ENCODE data around the gene ARL3. TPM values are rescaled to one million over a fixed set of nuclear protein-coding genes. Genes with fewer than 3 reads are reported as not detected.

Gene ARL3
- total and polyA plus RNA-seq, 2 of the 4 experiments (the other 2 are of a cell fraction), result 5.0 to 14.3 TPM

DNA sequence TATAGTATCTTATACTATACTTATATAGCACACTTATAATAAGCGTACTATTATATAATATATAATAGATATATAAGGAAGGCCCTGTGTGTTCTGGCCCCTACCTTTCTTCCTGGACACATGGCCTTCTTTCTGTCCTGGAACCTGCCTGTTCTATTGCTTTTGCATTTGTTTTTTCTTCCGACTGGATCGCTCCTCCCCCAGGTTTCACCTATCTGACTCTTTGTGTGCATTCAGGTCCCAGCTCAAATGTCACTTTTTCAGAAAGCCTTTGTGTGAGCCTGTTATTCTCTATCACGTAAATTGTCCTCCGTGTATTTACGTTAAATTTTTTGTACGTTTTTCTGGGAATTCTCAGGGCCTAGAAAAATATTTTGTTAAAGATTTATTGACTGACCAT, 72.8 kb downstream of the ARL3 start:
- no peak for DNase-seq
- BruUV-seq (replicated peaks), result no TSS peak
- peaks cover 0 to 7% of the 10 kb centered on the region in 2 experiments; a peak in 2 of 4 replicates for H3K79me1 ChIP-seq (ENCODE audit: low read depth in 1 of 2, low read length in 2 of 2)

More for the DNA sequence above, 72.8 kb downstream of the ARL3 start:
- no peak overlapping the region; the same call in 1 of the 2 replicates for H3K56ac ChIP-seq (ENCODE audit: extremely low read depth, insufficient read depth, low read length)
- WGBS, 2 experiments (ENCODE audit: extremely low coverage in 2 of 2, insufficient read length in 1 of 2), result 30% methylated on average over 2 of the region's 7 CpGs; no CpG with 5 or more reads in 1 of the 2 experiments
- no peaks in the 10 kb centered on the region for H3K9me1 ChIP-seq (ENCODE audit: insufficient read depth, low read length)
- in situ Hi-C loops (cut with MboI; ENCODE audit: low sequenced_read_pairs), result no loop called here
- no peaks in the 10 kb centered on the region for H3K27me3 ChIP-seq (ENCODE audit: control insufficient read depth, insufficient read depth, low read length)
- peak overlapping the region; percentile 22; the same call in 1 of the 2 replicates for H4K91ac ChIP-seq (ENCODE audit: insufficient read depth, low read depth, low read length)
- no peaks in the 10 kb centered on the region for H3K4me1 ChIP-seq (ENCODE audit: control insufficient read depth, insufficient read depth, low read length)
- H2AFZ ChIP-seq (replicated peaks; ENCODE audit: low read length, poor library complexity), result no peak overlapping the region
- peaks cover 20% of the 10 kb centered on the region for H4K20me1 ChIP-seq (ENCODE audit: insufficient read depth, low read length)
- TF ChIP-seq, protein P1, sequence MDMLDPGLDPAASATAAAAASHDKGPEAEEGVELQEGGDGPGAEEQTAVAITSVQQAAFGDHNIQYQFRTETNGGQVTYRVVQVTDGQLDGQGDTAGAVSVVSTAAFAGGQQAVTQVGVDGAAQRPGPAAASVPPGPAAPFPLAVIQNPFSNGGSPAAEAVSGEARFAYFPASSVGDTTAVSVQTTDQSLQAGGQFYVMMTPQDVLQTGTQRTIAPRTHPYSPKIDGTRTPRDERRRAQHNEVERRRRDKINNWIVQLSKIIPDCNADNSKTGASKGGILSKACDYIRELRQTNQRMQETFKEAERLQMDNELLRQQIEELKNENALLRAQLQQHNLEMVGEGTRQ (IDR thresholded peaks at IDR 0.05; ENCODE audit: low read depth, low read length), result no peak
- TF ChIP-seq CHD1 (IDR thresholded peaks at IDR 0.05; ENCODE audit: low read depth, low read length), result no peak
- TF ChIP-seq MAZ (IDR thresholded peaks at IDR 0.05; ENCODE audit: borderline replicate concordance, low read depth, low read length), result no peak
- no peak for TF ChIP-seq RFX5 (IDR thresholded peaks at IDR 0.05; ENCODE audit: low read depth, low read length)
- 0 out of 2 replicates have a peak overlapping the region, but pooled peaks have one; percentile 39 for H3K9ac ChIP-seq (ENCODE audit: low read depth, low read length)
- no peaks in the 10 kb centered on the region for H3K9me3 ChIP-seq (ENCODE audit: control insufficient read depth, insufficient read depth, low read length)
- intact Hi-C loops (cut with micrococcal nuclease), result loop anchor here (10.0 kb wide), 1 partner anchor 247 kb away; the partner anchor contains the start of gene NFKB2
- no peak overlapping the region for H3K18ac ChIP-seq (ENCODE audit: low read depth, low read length)
- H3K4me2 ChIP-seq (ENCODE audit: low read depth, low read length), result peak overlapping the region; percentile 92
- peak overlapping the region; percentile 82 to 98 for H4K8ac ChIP-seq (ENCODE audit: low read depth in 2 of 2, low read length in 2 of 2)
- no peak overlapping the region for H2BK15ac ChIP-seq (ENCODE audit: low read depth, low read length)
- peaks cover 3% of the 10 kb centered on the region; the same call in 1 of the 2 replicates for H3K36me3 ChIP-seq (ENCODE audit: control insufficient read depth, insufficient read depth, low read length)
- no peak overlapping the region for H2AK9ac ChIP-seq (replicated peaks; ENCODE audit: low read depth, low read length, poor library complexity)
- H3K27ac ChIP-seq (ENCODE audit: insufficient read depth, low read length), result peak overlapping the region; percentile 56; the same call in 1 of the 2 replicates
- peak overlapping the region; percentile 64 for H2BK5ac ChIP-seq (ENCODE audit: low read depth, low read length, poor library complexity, severe bottlenecking)
- H2AK5ac ChIP-seq (ENCODE audit: low read depth, low read length), result no peak overlapping the region
- H3K4ac ChIP-seq (ENCODE audit: low read depth, low read length), result peak overlapping the region; percentile 47; the same call in 1 of the 2 replicates
- peak overlapping the region; percentile 43; the same call in 1 of the 2 replicates for H3K23ac ChIP-seq (ENCODE audit: low read depth, low read length)
- POLR2A ChIA-PET (ENCODE audit: unreplicated experiment), result no interaction called here
- no peak overlapping the region for H3K4me3 ChIP-seq (ENCODE audit: insufficient read depth, low read depth, low read length)
- CTCF ChIA-PET, result interaction anchor here (1.0 kb wide), 1 partner anchor 9 kb away, joined by 3 read pairs; no protein-coding TSS in a partner anchor
- H2BK20ac ChIP-seq (ENCODE audit: low read depth, low read length), result no peak overlapping the region
- no peak overlapping the region for H2BK120ac ChIP-seq (ENCODE audit: low read depth, low read length)
- ATAC-seq (ENCODE audit: low read depth), result no peak
- dilution Hi-C loops (cut with HindIII; ENCODE audit: low sequenced_read_pairs, unreplicated experiment), result no loop called here
- peak overlapping the region; percentile 72 for H4K5ac ChIP-seq (ENCODE audit: low read depth, low read length)
- no peak overlapping the region for H3K14ac ChIP-seq (replicated peaks; ENCODE audit: low read depth, low read length)

All from IMR-90 (cell line).